ENCODE results near the gene LTBP1.

GRCh38 chr2:33111002-33111446 is 164.3 kb downstream of the LTBP1 start:
- TF ChIP-seq, protein P1, sequence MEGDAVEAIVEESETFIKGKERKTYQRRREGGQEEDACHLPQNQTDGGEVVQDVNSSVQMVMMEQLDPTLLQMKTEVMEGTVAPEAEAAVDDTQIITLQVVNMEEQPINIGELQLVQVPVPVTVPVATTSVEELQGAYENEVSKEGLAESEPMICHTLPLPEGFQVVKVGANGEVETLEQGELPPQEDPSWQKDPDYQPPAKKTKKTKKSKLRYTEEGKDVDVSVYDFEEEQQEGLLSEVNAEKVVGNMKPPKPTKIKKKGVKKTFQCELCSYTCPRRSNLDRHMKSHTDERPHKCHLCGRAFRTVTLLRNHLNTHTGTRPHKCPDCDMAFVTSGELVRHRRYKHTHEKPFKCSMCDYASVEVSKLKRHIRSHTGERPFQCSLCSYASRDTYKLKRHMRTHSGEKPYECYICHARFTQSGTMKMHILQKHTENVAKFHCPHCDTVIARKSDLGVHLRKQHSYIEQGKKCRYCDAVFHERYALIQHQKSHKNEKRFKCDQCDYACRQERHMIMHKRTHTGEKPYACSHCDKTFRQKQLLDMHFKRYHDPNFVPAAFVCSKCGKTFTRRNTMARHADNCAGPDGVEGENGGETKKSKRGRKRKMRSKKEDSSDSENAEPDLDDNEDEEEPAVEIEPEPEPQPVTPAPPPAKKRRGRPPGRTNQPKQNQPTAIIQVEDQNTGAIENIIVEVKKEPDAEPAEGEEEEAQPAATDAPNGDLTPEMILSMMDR (optimal IDR thresholded peaks at IDR 0.05 in 1 of 3, IDR thresholded peaks at IDR 0.05 in 1 of 3, conservative IDR thresholded peaks at IDR 0.05 in 1 of 3; ENCODE audit: extremely low read depth in 1 of 3, insufficient read depth in 2 of 3, low read length in 3 of 3) = no peak
- no peak for TF ChIP-seq EZH2 (IDR thresholded peaks at IDR 0.05; ENCODE audit: low read length)

All from keratinocyte (primary cell).